Astrocyte of the spinal cord (primary cell): ENCODE measurements around the gene SLCO3A1.

Experiments used
- DNase-seq: peaks from one replicate; pipeline ENCODE4 v3.0.0; 2011; ENCODE audit warnings: low read depth, low spot score
- H3K4me3 ChIP-seq: 2 replicates; pipeline ENCODE4 v1.5.1; 2011; ENCODE audit warnings: low read depth, mild to moderate bottlenecking, low read length, moderate library complexity
- CTCF ChIP-seq: IDR thresholded peaks from 2 replicates; pipeline ENCODE4 v1.5.1; 2012; ENCODE audit warnings: low read depth, mild to moderate bottlenecking, low read length, inconsistent platforms
- in situ Hi-C: cut with HindIII; loops from 2 replicates; pipeline ENCODE4 v1.10.0; 2017; ENCODE audit warnings: low sequenced_read_pairs

SLCO3A1 gene

DNA sequence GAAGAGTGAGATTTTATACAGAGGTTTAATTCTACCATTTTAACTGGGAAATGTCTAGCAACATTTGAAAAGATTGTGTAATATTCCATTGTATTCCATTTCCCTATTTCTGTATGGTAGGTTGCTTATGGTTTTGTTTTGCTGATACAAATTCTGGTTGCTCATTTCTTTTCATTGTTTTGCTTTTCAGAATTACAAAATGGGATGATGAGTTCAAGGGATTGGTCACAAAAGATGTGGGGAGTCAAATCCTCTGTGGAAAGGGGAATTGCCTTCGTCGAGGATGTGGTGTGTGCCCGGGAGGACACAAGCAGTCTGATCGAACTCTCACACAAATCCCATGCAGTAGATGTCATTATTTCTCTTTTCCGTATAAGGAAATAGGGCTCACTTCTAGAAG, 18.3 kb downstream of the SLCO3A1 start:
- TF ChIP-seq CTCF, result no peak
- in situ Hi-C loops, result no loop called here
- no peak overlapping the region for H3K4me3 ChIP-seq
- DNase-seq, result no peak

- DNase-seq, result no peak
- in situ Hi-C loops, result no loop called here
- TF ChIP-seq CTCF, result no peak
- no peak overlapping the region for H3K4me3 ChIP-seq
These were observed 19.0 kb downstream of the SLCO3A1 start for GRCh38 chr15:91872356-91873137.

- DNase-seq, result no peak
- no peak overlapping the region for H3K4me3 ChIP-seq
- in situ Hi-C loops, result no loop called here
- TF ChIP-seq CTCF, result no peak
These were observed 19.6 kb downstream of the SLCO3A1 start for GRCh38 chr15:91873138-91873536.

DNA sequence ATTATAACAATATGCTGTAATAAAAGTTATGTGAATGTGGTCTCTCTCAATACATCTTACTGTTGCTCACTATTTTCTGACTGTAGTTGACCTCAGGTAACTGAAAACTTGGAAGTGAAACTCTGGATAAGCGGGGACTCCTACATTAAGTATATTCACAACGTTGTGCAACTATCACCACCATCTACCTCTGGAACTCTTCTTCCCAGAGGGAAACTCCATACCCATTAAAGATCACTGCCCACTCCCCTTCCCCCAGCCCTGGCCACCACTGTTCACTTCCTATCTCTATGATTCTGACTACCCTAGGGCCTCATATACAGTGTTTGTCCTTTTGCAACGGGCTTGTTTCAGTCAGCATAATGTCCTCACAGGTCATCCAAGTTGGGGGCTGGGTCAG, 20.7 kb downstream of the SLCO3A1 start:
- TF ChIP-seq CTCF, result no peak
- no peak overlapping the region for H3K4me3 ChIP-seq
- in situ Hi-C loops, result no loop called here
- DNase-seq, result no peak

GRCh38 chr15:91874992-91875660, 21.6 kb downstream of the SLCO3A1 start:
- in situ Hi-C loops, result no loop called here

GRCh38 chr15:91876187-91876586, 22.7 kb downstream of the SLCO3A1 start:
- no peak for TF ChIP-seq CTCF
- in situ Hi-C loops, result no loop called here
- no peak for DNase-seq
- H3K4me3 ChIP-seq, result no peak overlapping the region

More at GRCh38 chr15:91874992-91875660, 21.6 kb downstream of the SLCO3A1 start:
- DNase-seq, result no peak
- H3K4me3 ChIP-seq, result no peak overlapping the region
- TF ChIP-seq CTCF, result no peak
